Activated T-helper 1 cell treated with anti-CD3 and anti-CD28 coated beads, Interleukin-12 subunit alpha, Interleukin-12 subunit beta, Interleukin-2, Interleukin-4 antibody, amounts not matched to agents 30 ng/mL and 10 ng/mL and 1 ng/mL, durations not matched to agents 14 hours and 24 hours and 36 hours (primary cell): ENCODE measurements around the gene CFAP100. TPM values are rescaled to one million over a fixed set of nuclear protein-coding genes. Genes with fewer than 3 reads are reported as not detected.

Experiments
- DNase-seq: peaks from one replicate; pipeline ENCODE4 v3.0.0; 2021; ENCODE audit warnings: low spot score
- H3K27ac Mint-ChIP-seq: one replicate; pipeline ENCODE4 v1.8.0; 2021; ENCODE audit warnings: mild to moderate bottlenecking, mixed read lengths
- H3K27me3 Mint-ChIP-seq: one replicate; pipeline ENCODE4 v1.8.0; 2022; ENCODE audit warnings: mild to moderate bottlenecking, moderate library complexity, mixed read lengths; ENCODE audit not compliant: insufficient read depth
- H3K36me3 Mint-ChIP-seq: one replicate; pipeline ENCODE4 v1.8.0; 2021; ENCODE audit warnings: low read depth, mixed read lengths
- H3K4me1 Mint-ChIP-seq: one replicate; pipeline ENCODE4 v1.8.0; 2021; ENCODE audit warnings: low read depth, mixed read lengths
- H3K4me3 Mint-ChIP-seq: one replicate; pipeline ENCODE4 v1.8.0; 2021; ENCODE audit warnings: mild to moderate bottlenecking, moderate library complexity, mixed read lengths
- H3K9me3 Mint-ChIP-seq: one replicate; pipeline ENCODE4 v1.8.0; 2021; ENCODE audit warnings: mixed read lengths
- intact Hi-C: fragments of 100-400 bp; cut with micrococcal nuclease; formaldehyde crosslinking; loops from one replicate; pipeline ENCODE4 v1.15.1; 2024
- total RNA-seq: library from RNA; stranded (reverse); gene quantifications from 2 replicates; pipeline ENCODE4 v1.2.3, GENCODE V29; 2022

CFAP100 gene
- total RNA-seq, 1 donor from 2014 or later, result not detected

DNA sequence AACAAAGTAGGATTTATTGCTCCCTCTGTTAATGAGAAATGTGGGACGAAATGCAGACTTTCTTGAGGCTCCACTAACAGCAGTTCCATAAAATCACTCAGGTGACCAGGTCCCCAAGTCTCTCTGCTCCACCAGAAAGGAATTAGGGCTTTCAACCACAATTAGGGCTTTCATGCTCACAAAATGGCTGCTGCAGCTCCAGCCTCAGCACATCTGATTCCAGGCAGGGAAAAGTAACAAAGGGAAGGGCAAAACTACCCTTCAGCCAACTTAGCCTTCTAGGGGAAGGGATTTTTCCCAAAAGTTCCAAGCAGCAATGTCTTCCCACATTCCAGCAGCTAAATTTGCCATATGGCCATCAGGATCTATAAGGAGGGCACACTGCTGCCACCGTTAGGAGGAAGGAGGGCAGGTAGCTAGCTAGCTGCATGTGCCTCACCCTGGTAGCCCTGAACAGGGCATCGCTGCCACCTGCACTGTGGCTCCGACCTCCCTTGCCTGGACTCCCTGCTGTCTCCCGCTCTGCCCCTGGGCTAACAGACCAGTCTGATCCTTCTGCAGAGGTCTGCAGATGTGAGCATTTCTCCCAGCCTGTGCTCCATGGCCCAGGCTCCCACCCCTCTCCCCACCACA, 12.8 kb downstream of the CFAP100 start:
- Mint-ChIP-seq H3K4me3 (no peak overlapping the region), H3K36me3 (no peaks in the 10 kb centered on the region), H3K9me3 (no peaks in the 10 kb centered on the region), H3K27ac (no peak overlapping the region), H3K4me1 (no peaks in the 10 kb centered on the region), H3K27me3 (peaks cover 13% of the 10 kb centered on the region)
- no peak for DNase-seq
- intact Hi-C loops, result no loop called here

DNA sequence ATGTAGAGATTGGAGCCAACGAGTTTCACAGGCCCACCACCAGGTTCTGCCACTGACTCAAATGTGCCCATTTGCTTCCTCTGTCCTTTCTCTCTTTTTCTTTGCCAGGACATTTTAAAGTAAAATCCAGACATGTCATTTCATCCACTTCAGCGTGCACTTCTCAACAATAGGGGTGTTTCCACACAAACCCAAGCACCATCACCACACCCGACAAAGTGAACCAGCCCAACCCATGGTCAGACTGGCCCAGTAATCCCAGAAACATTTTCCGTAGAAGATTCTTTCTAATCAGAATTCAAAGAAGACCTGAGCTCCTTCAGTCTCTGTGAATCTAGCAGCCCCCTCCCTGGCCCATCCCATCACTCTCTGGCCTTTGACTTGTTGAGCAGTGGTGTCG, 13.4 kb downstream of the CFAP100 start:
- Mint-ChIP-seq H3K36me3 (no peaks in the 10 kb centered on the region), H3K27ac (no peak overlapping the region), H3K4me3 (no peak overlapping the region), H3K27me3 (peaks cover 13% of the 10 kb centered on the region), H3K4me1 (no peaks in the 10 kb centered on the region), H3K9me3 (no peaks in the 10 kb centered on the region)
- intact Hi-C loops, result no loop called here
- DNase-seq, result no peak

DNA sequence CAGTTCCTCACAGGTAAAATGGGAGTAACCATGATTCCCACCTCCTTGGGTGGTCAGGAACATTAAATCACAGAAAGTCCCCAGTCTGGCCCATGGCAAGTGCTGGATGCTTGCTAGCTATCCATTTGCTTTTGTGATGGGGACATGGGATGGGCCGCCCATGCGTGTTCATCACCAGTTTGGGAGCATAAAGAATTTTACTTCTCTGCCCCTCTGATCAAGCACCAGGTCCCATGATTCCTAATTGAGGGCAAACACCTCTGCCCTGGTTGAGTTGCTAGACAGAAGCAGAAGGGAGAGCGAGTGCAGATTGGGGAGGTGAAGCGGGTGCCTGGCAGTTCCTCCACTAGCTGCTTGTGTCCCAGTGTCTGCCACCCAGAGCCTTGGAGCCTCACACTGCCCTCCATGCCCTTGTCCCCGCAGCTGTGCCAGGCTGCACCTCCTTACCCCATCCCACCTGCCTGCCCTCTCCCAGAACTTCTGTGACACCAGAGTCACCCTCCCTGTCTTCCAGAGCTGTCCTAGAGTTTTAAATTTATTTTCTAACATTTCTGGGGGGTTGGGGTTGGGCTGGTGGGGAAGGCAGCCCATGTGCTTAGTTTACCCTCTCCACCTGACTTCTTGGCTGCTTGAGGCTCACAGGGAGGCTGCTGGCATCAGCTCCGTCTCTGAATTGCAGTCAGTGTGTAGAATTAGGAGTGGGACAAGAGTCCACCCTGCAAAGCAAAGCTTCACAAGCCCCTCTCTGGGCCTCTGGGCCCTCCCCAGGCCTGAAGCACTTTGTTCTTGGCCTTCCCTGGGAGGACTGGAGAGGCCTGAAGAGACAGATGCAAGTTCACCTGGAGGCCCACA, 18.4 kb downstream of the CFAP100 start:
- H3K4me3 Mint-ChIP-seq, result no peak overlapping the region
- peaks cover 15% of the 10 kb centered on the region for H3K27me3 Mint-ChIP-seq
- no peaks in the 10 kb centered on the region for H3K4me1 Mint-ChIP-seq
- intact Hi-C loops, result no loop called here
- no peak overlapping the region for H3K27ac Mint-ChIP-seq
- H3K36me3 Mint-ChIP-seq, result no peaks in the 10 kb centered on the region
- no peak for DNase-seq
- no peaks in the 10 kb centered on the region for H3K9me3 Mint-ChIP-seq

DNA sequence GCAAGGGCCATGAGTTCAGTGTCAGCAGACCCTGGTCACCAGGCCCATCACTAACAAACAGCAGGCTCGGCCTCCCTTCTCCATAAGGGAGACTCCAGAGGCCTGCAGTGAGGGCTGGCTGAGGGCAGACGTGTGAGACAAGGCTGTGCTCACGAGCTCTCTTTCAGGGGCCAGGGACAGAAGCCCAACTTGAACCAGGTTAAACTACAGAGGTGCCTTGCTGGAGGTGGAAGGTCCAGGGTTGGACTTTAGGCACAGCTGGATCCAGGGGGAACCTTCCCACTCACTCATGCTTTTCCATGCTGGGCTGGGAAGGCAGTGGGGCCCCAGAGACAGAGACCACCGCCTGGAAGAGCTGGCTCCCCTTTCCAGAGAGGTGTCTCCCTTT, 19.0 kb downstream of the CFAP100 start:
- intact Hi-C loops, result no loop called here
- no peak for DNase-seq
- Mint-ChIP-seq H3K4me3 (no peak overlapping the region), H3K36me3 (no peaks in the 10 kb centered on the region), H3K4me1 (no peaks in the 10 kb centered on the region), H3K27ac (no peak overlapping the region), H3K27me3 (peaks cover 15% of the 10 kb centered on the region), H3K9me3 (no peaks in the 10 kb centered on the region)

DNA sequence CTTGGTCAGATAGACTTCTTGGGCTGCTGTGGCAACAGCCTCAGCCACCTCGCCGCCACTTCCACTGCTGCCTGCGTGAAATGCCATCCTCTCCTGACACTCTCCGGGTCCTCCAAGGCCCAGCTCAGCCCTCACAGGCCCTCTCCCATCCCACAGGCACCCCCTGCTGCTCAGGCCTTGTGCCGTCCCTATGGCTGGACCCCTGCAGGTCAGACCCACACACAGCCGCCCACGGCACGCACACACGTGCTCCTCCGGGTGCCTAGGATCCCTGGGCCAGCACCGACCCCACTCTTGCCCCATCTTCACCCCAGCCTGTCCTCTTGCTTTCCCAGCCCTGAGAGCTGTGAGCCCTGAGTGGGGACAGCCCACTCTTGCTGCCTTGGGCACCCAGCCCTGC, 19.7 kb downstream of the CFAP100 start:
- Mint-ChIP-seq H3K4me1 (no peaks in the 10 kb centered on the region), H3K36me3 (no peaks in the 10 kb centered on the region), H3K4me3 (no peak overlapping the region), H3K9me3 (no peaks in the 10 kb centered on the region), H3K27me3 (peaks cover 12% of the 10 kb centered on the region), H3K27ac (no peak overlapping the region)
- no peak for DNase-seq
- intact Hi-C loops, result no loop called here

DNA sequence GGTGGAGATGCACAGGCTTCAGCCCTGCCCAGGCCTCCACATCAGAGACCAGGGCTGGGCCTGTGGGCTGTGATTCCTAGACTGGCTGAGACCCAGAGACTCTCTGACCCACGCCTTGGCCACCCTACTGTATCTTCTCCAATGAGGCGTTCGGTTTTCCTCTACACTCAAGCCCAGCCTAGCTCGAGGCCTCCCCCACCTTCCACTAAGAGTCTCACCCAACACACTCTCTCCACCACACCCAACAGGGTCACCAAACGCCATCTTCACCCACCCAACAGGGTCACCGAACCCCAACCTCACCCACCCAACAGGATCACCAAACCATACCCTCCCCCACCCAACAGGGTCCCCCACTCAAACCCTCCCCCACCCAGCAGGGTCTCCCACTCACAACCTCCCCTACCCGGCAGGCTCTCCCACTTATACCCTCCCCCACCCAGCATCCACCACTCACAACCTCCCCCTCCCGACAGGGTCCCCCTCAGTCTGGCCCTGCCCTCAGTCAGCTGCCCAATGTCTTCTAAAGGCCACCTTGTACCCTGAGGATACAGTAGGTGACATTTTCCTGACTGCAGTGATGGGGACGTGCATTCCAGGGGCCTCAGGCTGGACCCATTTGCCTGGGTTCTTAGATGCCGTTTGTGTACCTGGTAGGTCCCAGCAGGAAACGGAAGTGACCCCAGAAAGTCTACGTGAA, 20.4 kb downstream of the CFAP100 start:
- Mint-ChIP-seq H3K4me1 (no peaks in the 10 kb centered on the region), H3K36me3 (no peaks in the 10 kb centered on the region), H3K27me3 (peaks cover 12% of the 10 kb centered on the region), H3K4me3 (no peak overlapping the region), H3K27ac (no peak overlapping the region), H3K9me3 (no peaks in the 10 kb centered on the region)
- DNase-seq, result no peak
- intact Hi-C loops, result no loop called here

DNA sequence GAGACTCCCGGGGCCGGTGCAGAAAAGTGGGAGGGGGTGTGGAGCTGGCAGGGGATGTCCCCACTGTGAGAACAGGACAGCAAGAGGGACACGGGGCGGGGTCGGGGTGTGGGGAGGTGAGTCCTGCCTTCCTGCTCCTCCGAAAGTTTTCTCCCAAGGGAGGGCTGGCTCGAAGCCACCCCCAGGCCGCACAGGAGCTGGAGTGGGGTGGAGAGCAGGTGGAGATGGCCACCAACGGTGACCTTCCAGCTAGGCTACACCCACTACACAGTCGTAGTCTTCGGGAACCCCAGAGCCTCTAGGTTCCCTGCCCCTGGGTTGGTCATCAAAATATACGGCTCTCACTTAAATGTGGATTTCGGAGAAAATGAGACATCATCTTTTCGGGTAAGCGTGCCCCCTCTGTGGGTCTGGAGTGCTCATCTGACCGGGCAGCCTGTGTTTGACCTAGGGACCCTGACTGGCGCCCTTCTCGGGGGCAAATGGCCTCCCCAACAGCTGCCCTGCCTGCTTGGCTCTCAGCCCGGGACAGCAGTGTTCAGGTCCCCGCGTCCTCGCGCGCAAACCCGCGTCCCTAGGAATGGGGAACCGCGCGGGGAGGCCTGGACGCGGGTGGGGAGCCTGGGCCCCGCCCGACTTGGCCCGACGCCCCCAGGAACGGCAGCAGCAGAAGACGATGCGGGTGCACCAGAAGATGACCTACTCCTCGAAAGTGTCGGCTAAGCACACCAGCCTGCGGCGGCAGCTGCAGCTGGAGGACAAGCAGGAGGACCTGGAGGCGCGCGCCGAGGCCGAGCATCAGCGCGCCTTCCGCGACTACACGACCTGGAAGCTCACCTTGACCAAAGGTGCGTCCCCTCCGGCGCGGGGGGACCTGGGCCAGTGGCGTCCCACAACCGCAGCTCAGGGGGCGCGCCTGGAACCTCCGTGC, 21.2 kb downstream of the CFAP100 start:
- no peaks in the 10 kb centered on the region for H3K36me3 Mint-ChIP-seq
- no peak overlapping the region for H3K27ac Mint-ChIP-seq
- H3K4me3 Mint-ChIP-seq, result no peak overlapping the region
- H3K9me3 Mint-ChIP-seq, result no peaks in the 10 kb centered on the region
- intact Hi-C loops, result no loop called here
- DNase-seq, result no peak
- H3K4me1 Mint-ChIP-seq, result no peaks in the 10 kb centered on the region
- H3K27me3 Mint-ChIP-seq, result peaks cover 7% of the 10 kb centered on the region

DNA sequence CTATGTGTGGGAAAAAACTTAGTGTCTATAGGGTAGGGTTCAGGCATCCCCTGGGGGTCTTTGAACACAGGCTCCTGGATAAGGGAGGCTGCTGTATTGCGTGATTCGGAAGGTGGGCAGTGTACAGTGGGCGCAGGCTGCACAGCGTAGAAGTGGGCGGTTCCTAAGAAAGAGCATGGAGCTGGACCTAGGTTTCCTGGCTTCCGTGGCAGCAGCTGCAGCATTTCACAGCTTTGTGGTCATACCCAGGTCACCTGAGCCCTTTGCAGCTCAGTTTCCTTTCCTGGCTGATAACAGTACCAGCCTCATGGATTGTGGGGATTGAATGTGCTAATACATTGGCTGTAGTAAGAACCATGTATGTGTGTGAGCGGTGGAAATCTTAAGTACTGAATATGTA, 22.2 kb downstream of the CFAP100 start:
- intact Hi-C loops, result no loop called here
- Mint-ChIP-seq H3K4me3 (no peak overlapping the region), H3K9me3 (no peaks in the 10 kb centered on the region), H3K27me3 (peaks cover 5% of the 10 kb centered on the region), H3K4me1 (no peaks in the 10 kb centered on the region), H3K36me3 (no peaks in the 10 kb centered on the region), H3K27ac (no peak overlapping the region)
- DNase-seq, result no peak

DNA sequence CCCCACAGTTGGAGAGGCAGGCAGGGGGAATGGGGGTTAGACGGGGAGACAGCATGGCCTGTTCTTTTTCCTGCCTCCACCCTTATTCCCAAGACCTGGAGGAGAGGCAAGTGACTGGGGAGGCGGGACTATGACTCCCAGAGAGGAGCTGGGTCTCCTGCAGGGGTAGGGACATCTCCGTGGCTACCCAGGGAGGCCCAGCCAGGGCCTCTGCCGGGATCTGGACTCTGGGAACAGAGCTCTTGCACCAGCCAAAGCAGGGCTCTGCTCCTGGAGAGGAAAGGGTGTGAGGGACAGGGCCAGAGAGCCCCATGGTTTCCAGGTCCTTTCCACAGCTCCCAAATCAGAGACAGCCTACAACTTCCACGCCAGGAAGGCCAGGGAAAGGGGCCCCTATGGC, 22.8 kb downstream of the CFAP100 start:
- DNase-seq, result no peak
- Mint-ChIP-seq H3K9me3 (no peaks in the 10 kb centered on the region), H3K4me3 (no peak overlapping the region), H3K36me3 (no peaks in the 10 kb centered on the region), H3K27me3 (peaks cover 2% of the 10 kb centered on the region), H3K4me1 (no peaks in the 10 kb centered on the region), H3K27ac (no peak overlapping the region)
- intact Hi-C loops, result no loop called here

DNA sequence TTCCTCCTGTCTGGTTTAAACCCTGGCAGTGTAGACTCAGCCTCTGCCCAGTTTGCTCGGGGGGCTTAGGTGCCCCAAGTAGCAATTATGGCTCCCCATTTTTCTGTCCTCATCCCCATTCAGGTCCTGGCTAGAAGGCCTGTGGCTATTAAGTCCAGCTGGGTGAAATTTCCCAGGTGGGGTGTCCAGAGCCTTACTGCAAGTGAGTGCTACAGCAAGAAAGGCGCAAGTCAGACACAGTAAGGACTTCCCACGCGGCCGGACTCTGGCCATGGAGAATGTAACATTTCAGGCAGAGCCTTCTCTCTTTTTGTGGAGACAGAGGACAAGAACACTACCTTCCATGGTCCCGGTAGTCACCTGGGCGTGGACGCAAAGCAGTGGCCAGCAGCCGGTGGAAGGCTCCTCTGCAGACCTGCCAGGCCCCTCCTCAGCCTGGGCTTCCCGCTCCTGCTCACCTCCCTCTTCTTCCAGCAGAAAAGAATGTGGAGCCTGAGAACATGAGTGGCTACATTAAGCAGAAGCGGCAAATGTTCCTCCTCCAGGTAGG, 23.3 kb downstream of the CFAP100 start:
- DNase-seq, result no peak
- Mint-ChIP-seq H3K36me3 (no peaks in the 10 kb centered on the region), H3K27ac (no peak overlapping the region), H3K9me3 (no peaks in the 10 kb centered on the region), H3K4me3 (no peak overlapping the region), H3K4me1 (no peaks in the 10 kb centered on the region), H3K27me3 (peaks cover 2% of the 10 kb centered on the region)
- intact Hi-C loops, result no loop called here

DNA sequence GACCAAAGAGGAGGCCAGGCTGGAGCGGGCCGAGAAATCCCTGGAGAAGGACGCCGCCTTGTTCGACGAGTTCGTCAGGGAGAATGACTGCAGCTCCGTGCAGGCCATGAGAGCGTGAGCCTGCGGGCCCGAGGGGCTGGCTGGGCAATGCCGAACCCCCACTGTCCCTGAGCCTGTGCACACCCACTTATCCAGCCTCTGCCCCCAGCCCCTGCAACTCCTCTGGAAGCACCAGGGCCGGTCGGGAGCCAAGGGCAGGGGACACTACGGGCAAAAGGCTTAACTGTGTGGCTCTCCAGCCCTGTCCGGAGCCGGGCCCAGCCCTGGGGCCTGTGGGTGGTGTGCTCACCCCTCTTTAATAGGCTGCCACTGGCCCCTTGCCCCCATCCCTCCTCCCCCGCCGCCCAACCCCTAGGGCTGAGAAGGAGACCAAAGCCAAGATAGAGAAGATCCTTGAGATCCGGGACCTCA, 24.0 kb downstream of the CFAP100 start:
- Mint-ChIP-seq H3K9me3 (no peaks in the 10 kb centered on the region), H3K4me3 (no peak overlapping the region), H3K36me3 (no peaks in the 10 kb centered on the region), H3K27me3 (peaks cover 2% of the 10 kb centered on the region), H3K4me1 (no peaks in the 10 kb centered on the region), H3K27ac (no peak overlapping the region)
- DNase-seq, result no peak
- intact Hi-C loops, result no loop called here

DNA sequence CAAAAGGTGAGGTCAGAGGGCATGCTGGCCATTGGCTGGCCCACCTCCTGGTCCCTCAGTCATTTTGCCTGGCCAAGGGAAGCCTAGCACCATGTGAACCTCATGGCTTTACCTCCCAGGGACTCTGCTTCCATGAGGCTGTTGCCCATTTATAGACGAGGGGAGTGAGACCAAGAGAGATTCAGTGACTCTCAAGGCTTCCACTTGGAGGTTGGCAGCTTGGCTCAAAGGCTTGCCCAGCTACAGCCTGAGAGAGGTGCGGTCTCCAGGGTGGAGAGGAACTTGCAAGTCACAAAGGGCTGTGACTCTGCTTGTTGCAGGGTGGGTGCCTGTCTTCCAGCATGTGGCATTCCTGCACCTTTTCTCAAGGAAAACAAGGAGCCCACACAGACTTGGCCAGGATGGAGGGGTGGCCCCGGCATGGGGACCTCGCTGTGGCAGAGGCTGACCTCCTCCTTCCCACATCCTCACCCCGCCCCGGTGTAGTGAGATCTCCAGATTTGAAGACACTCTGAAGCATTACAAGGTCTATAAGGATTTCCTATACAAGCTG, 24.5 kb downstream of the CFAP100 start:
- H3K9me3 Mint-ChIP-seq, result no peaks in the 10 kb centered on the region
- no peaks in the 10 kb centered on the region for H3K4me1 Mint-ChIP-seq
- H3K36me3 Mint-ChIP-seq, result no peaks in the 10 kb centered on the region
- H3K27ac Mint-ChIP-seq, result no peak overlapping the region
- no peak overlapping the region for H3K4me3 Mint-ChIP-seq
- no peak for DNase-seq
- H3K27me3 Mint-ChIP-seq, result peaks cover 2% of the 10 kb centered on the region
- intact Hi-C loops, result no loop called here
